Lung microvascular endothelial cell (primary cell): ENCODE measurements around the gene GPN2. TPM values are rescaled to one million over a fixed set of nuclear protein-coding genes. Genes with fewer than 3 reads are reported as not detected.
"Not testable (repeated sequence)": the region's sequence is repeated elsewhere in the genome, so short reads cannot be mapped to it uniquely, and the experiment has no call there.

ENCODE experiments used
- DNase-seq, 2 donors: peaks; one replicate each; pipeline versions ENCODE4 v3.0.0 to v3.0.0-alpha.2; 2010; ENCODE audit warnings: low read depth in 2 of 2
- total RNA-seq: library from RNA; depleted of rRNA; stranded (reverse); fragments of >200 nt; gene quantifications from 2 replicates; pipeline ENCODE4 v1.2.1, GENCODE V29; 2014

Gene GPN2
- total RNA-seq, 1 donor from 2014 or later: 8.3 TPM

- no peak for DNase-seq
These were observed 31.9 kb downstream of the GPN2 start for GRCh38 chr1:26858160-26858559.

GRCh38 chr1:26857473-26858060, 32.5 kb downstream of the GPN2 start:
- DNase-seq: no peak

GRCh38 chr1:26856604-26857469, 33.2 kb downstream of the GPN2 start:
- DNase-seq: no peak

GRCh38 chr1:26856181-26856580, 33.9 kb downstream of the GPN2 start:
- DNase-seq: no peak

- DNase-seq: no peak
These were observed 34.4 kb downstream of the GPN2 start for GRCh38 chr1:26855636-26856035.

- no peak for DNase-seq
These were observed 35.2 kb downstream of the GPN2 start for GRCh38 chr1:26854906-26855305.

GRCh38 chr1:26853600-26853999, 36.5 kb downstream of the GPN2 start:
- DNase-seq: no peak

GRCh38 chr1:26853156-26853555, 36.9 kb downstream of the GPN2 start:
- DNase-seq: peak; percentile 79 to 84

GRCh38 chr1:26852701-26853100, 37.4 kb downstream of the GPN2 start:
- no peak for DNase-seq

GRCh38 chr1:26851106-26851684, 38.9 kb downstream of the GPN2 start:
- DNase-seq: no peak

- DNase-seq: peak; percentile 31 to 86
These were observed 40.9 kb downstream of the GPN2 start for GRCh38 chr1:26848941-26849774.

GRCh38 chr1:26848499-26848898, 41.6 kb downstream of the GPN2 start:
- DNase-seq: no peak

GRCh38 chr1:26847826-26848225, 42.3 kb downstream of the GPN2 start:
- not testable (repeated sequence) for DNase-seq

GRCh38 chr1:26844424-26845196, 45.5 kb downstream of the GPN2 start:
- no peak for DNase-seq

GRCh38 chr1:26839779-26840178, 50.3 kb downstream of the GPN2 start:
- DNase-seq: no peak

GRCh38 chr1:26839339-26839722, 50.8 kb downstream of the GPN2 start:
- no peak for DNase-seq

- DNase-seq: peak; percentile 16 to 48
These were observed 51.4 kb downstream of the GPN2 start for GRCh38 chr1:26838474-26839338.

GRCh38 chr1:26837665-26838064, 52.4 kb downstream of the GPN2 start:
- not testable (repeated sequence) for DNase-seq

GRCh38 chr1:26833432-26834405, 56.4 kb downstream of the GPN2 start:
- DNase-seq: no peak
